A549 (cell line): ENCODE data around the gene ESR2.

Experiments used
- CTCF ChIP-seq: fragments of >200 bp; sonication (Bioruptor Twin); formaldehyde crosslinking; IDR thresholded peaks from 3 replicates; pipeline ENCODE4 v1.5.1; 2016
- MAX ChIP-seq: IDR thresholded peaks from 2 replicates; pipeline ENCODE4 v1.6.1; 2012
- USF2 ChIP-seq: fragments of 450-650 bp; IDR thresholded peaks from 2 replicates; pipeline ENCODE4 v1.6.1; 2014; ENCODE audit warnings: antibody characterized with exemption

GRCh38 chr14:64117671-64118402 is 176.3 kb downstream of the ESR2 start:
- TF ChIP-seq CTCF (no peak), USF2 (no peak), MAX (no peak)
